Measurements from ENCODE around the gene GUCA2A.

Gene GUCA2A

GRCh38 chr1:42152907-42153600, 11.5 kb downstream of the GUCA2A start, which contains the start of gene GUCA2B:
Gene GUCA2B (plus strand): TSS chr1:42153410. CDS start chr1:42153451, 41 bp downstream.
- no peak for DNase-seq

GRCh38 chr1:42152119-42152518, 12.4 kb downstream of the GUCA2A start:
- DNase-seq: no peak

GRCh38 chr1:42150651-42151050, 13.9 kb downstream of the GUCA2A start:
- no peak for DNase-seq

GRCh38 chr1:42148166-42148565, 16.4 kb downstream of the GUCA2A start:
- DNase-seq: no peak

- DNase-seq: peak; percentile 90
Observed at GRCh38 chr1:42146626-42147320, 17.8 kb downstream of the GUCA2A start.

- DNase-seq: no peak
Observed at GRCh38 chr1:42145764-42146625, 18.6 kb downstream of the GUCA2A start.

GRCh38 chr1:42145389-42145716, 19.2 kb downstream of the GUCA2A start:
- DNase-seq: no peak

GRCh38 chr1:42144711-42145388, 19.7 kb downstream of the GUCA2A start:
- no peak for DNase-seq

- no peak for DNase-seq
Observed at GRCh38 chr1:42143896-42144710, 20.4 kb downstream of the GUCA2A start.

- DNase-seq: peak; percentile 93
Observed at GRCh38 chr1:42142894-42143675, 21.5 kb downstream of the GUCA2A start.

- no peak for DNase-seq
Observed at GRCh38 chr1:42141978-42142377, 22.6 kb downstream of the GUCA2A start.

- no peak for DNase-seq
Observed at GRCh38 chr1:42140191-42140590, 24.4 kb downstream of the GUCA2A start.

- DNase-seq: no peak
Observed at GRCh38 chr1:42139444-42139843, 25.1 kb downstream of the GUCA2A start.

GRCh38 chr1:42138586-42138985, 26.0 kb downstream of the GUCA2A start:
- DNase-seq: no peak

GRCh38 chr1:42137766-42138165, 26.8 kb downstream of the GUCA2A start:
- no peak for DNase-seq

GRCh38 chr1:42136466-42136865, 28.1 kb downstream of the GUCA2A start:
- DNase-seq: no peak

GRCh38 chr1:42135426-42135825, 29.1 kb downstream of the GUCA2A start:
- DNase-seq: no peak

- no peak for DNase-seq
Observed at GRCh38 chr1:42133809-42134526, 30.6 kb downstream of the GUCA2A start.

GRCh38 chr1:42133390-42133789, 31.2 kb downstream of the GUCA2A start:
- no peak for DNase-seq

- DNase-seq: no peak
Observed at GRCh38 chr1:42130061-42130660, 34.4 kb downstream of the GUCA2A start.

All from DMS153 (cell line).